Mucosa of rectum (tissue), 2 donors: Measurements from ENCODE around the gene PERP.

Experiments used
- H3K27ac ChIP-seq, 2 donors: one replicate each; pipeline ENCODE4 v1.7.0; 2013; ENCODE audit warnings: inconsistent platforms in 2 of 2, low read depth in 2 of 2, low read length in 2 of 2
- H3K27me3 ChIP-seq, 2 donors: one replicate each; pipeline ENCODE4 v1.7.0; 2013; ENCODE audit warnings: low read length in 2 of 2; ENCODE audit not compliant: control insufficient read depth in 2 of 2, insufficient read depth in 2 of 2
- H3K36me3 ChIP-seq, 2 donors: one replicate each; pipeline ENCODE4 v1.7.0; 2013; ENCODE audit warnings: low read length in 2 of 2; ENCODE audit not compliant: control insufficient read depth in 2 of 2, insufficient read depth in 2 of 2
- H3K4me1 ChIP-seq, 2 donors: one replicate each; pipeline ENCODE4 v1.7.0; 2013; ENCODE audit warnings: low read length in 2 of 2, mild to moderate bottlenecking in 1 of 2; ENCODE audit not compliant: control insufficient read depth in 2 of 2, insufficient read depth in 2 of 2
- H3K4me3 ChIP-seq, 2 donors: one replicate each; pipeline ENCODE4 v1.7.0; 2013; ENCODE audit warnings: low read length in 2 of 2
- H3K9ac ChIP-seq, 2 donors: one replicate each; pipeline ENCODE4 v1.7.0; 2013; ENCODE audit warnings: low read length in 2 of 2, low read depth in 1 of 2, mild to moderate bottlenecking in 1 of 2
- H3K9me3 ChIP-seq, 2 donors: one replicate each; pipeline ENCODE4 v1.7.0; 2013; ENCODE audit warnings: low read length in 2 of 2; ENCODE audit not compliant: control insufficient read depth in 2 of 2
- donor health status: healthy.
- donor health status: Normal muscosa, but diverticular disease.

PERP gene

DNA sequence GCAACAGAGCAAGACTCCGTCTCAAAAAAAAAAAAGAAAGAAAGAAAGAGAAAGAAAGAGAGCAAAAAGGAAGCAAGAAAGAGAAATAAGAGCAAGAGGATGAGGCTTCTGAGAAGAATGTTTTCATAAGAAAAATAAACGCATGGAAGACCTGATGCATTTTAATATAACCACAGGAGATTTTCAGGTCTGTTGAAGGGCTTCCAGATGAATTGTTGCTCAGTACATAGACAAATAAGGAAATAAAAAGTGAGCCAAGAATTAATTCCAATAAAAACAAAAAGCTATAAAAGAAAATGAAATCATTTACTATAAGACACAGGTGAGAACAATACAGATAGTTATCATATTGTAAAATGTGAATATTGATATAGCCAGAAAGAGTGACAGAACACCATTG, 43.5 kb downstream of the PERP start:
- H3K36me3 ChIP-seq, result no peaks in the 10 kb centered on the region
- H3K4me3 ChIP-seq, result no peak overlapping the region
- no peaks in the 10 kb centered on the region for H3K4me1 ChIP-seq
- no peak overlapping the region for H3K9ac ChIP-seq
- H3K9me3 ChIP-seq, result no peaks in the 10 kb centered on the region
- H3K27ac ChIP-seq, result no peak overlapping the region
- H3K27me3 ChIP-seq, result no peaks in the 10 kb centered on the region

DNA sequence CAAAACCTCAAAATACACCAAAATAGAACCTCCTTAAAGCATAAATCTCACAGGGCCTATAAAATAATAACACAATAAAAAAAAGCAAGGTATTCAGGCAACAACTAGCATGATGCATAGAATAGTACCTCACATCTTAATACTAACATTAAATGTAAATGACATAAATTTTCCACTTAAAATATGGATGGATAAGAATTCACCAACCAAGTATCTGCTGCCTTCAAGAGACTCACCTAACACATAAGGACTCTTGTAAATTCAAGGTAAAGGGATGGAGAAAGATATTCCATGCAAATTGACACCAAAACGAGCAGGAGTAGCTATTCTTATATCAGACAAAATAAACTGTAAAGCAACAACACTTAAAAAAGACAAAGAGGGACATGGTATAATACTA, 52.2 kb downstream of the PERP start:
- no peak overlapping the region for H3K4me3 ChIP-seq
- H3K4me1 ChIP-seq, result no peaks in the 10 kb centered on the region
- no peaks in the 10 kb centered on the region for H3K27me3 ChIP-seq
- H3K27ac ChIP-seq, result no peak overlapping the region
- H3K9me3 ChIP-seq, result no peaks in the 10 kb centered on the region
- no peaks in the 10 kb centered on the region for H3K36me3 ChIP-seq
- no peak overlapping the region for H3K9ac ChIP-seq

DNA sequence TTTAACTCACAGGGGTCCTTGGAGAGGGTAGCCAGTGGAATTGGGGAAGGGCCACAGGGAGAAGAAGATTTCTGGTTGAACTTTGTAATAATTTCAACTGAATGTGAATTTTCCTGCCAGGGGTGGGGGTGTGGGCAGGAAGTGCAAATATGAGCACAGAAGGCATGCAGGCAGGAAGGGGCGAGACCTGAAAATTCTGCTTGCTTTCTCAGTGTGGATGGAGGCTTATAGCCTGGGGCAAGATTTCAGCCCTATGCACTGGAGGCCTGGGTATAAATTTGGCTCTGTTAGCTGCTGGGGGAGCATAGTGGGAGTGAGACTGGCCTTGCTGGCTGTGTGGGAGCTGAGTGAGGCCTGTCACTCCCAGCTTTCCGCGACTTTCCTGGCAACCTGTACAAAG, 54.4 kb downstream of the PERP start:
- H3K4me3 ChIP-seq, result no peak overlapping the region
- no peaks in the 10 kb centered on the region for H3K9me3 ChIP-seq
- no peak overlapping the region for H3K27ac ChIP-seq

DNA sequence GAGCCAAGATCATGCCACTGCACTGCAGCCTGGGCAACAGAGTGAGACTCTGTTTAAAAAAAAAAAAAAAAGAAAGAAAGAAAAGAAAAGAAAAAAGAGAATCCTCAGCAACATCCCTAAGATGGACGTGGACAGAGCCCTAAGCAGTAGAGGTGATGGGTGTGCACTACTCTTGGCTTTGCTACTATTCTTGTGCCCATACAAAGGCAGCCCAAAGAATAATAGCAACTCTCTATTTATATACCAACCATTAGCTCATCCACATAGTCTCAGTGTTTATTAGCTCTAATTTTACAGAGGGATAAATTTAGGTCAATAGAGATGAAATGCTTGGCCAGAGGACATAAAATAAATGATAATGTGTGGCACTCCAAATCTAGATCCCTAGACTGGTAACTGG, 62.2 kb downstream of the PERP start:
- no peak overlapping the region for H3K9ac ChIP-seq

More for the DNA sequence above, 54.4 kb downstream of the PERP start:
- Histone ChIP-seq H3K27me3 (no peaks in the 10 kb centered on the region), H3K9ac (no peak overlapping the region), H3K4me1 (no peaks in the 10 kb centered on the region), H3K36me3 (no peaks in the 10 kb centered on the region)

DNA sequence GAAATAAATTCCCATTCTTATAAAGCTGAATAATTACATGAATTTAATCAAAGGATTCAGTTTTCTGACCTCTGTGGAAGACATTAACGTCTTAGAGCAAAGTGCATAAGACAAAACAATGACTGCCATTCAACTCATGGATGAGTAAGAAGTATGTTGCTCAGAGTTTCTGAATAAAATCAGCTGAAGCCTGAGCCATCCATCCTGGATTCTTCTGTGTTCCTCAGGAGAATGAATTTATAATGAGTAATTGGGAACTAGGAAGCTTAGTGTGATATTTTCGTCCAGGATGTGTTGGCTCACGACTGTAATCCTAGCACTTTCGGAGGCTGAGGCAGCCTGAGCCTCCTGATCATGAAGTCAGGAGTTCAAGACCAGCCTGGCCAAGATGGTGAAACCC, 62.8 kb downstream of the PERP start:
- no peaks in the 10 kb centered on the region for H3K9me3 ChIP-seq
- H3K27me3 ChIP-seq, result no peaks in the 10 kb centered on the region
- no peak overlapping the region for H3K4me3 ChIP-seq
- H3K9ac ChIP-seq, result no peak overlapping the region
- H3K27ac ChIP-seq, result no peak overlapping the region
- H3K4me1 ChIP-seq, result no peaks in the 10 kb centered on the region
- no peaks in the 10 kb centered on the region for H3K36me3 ChIP-seq

More for the DNA sequence above, 62.2 kb downstream of the PERP start:
- no peaks in the 10 kb centered on the region for H3K9me3 ChIP-seq
- no peaks in the 10 kb centered on the region for H3K36me3 ChIP-seq
- no peaks in the 10 kb centered on the region for H3K27me3 ChIP-seq
- H3K27ac ChIP-seq, result no peak overlapping the region
- H3K4me1 ChIP-seq, result no peaks in the 10 kb centered on the region
- H3K4me3 ChIP-seq, result no peak overlapping the region
